ENCODE data around the gene PADI4. TPM values are rescaled to one million over a fixed set of nuclear protein-coding genes. Genes with fewer than 3 reads are reported as not detected.
A peak's percentile ranks its signal among the peaks of the same experiment; 100 is the strongest.

PADI4 gene
- total RNA-seq, 1 donor from 2014 or later, result 2.7 TPM

DNA sequence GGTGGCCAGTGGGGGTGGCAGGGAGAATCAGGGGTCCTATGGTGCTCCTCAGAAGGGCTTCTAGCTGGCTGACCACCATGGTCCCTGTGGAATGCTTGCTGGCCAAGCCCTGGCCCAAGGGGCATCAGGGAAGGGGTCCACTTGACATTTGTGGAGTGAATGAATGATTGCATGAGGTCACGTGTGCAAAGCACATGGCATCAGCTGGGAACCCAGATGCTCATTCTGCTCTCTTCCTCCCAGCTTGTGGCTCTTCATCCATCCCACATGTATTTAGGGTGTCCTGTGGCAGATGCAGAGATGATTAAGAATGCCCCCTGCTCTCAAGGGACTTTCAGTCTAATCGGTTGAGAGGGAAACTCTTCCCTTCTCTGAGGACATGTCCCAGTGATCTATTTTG is 27.1 kb upstream of the PADI4 start:
- intact Hi-C loops (cut with DNase I), result no loop called here

GRCh38 chr1:17281775-17282181 is 26.2 kb upstream of the PADI4 start:
- peak; percentile 79 for DNase-seq (ENCODE audit: low spot score)
- intact Hi-C loops (cut with DNase I), result no loop called here

More for the DNA sequence above, 27.1 kb upstream of the PADI4 start:
- no peak for DNase-seq (ENCODE audit: low spot score)

- intact Hi-C loops (cut with DNase I), result no loop called here
- no peak for DNase-seq (ENCODE audit: low spot score)
These were observed 25.2 kb upstream of the PADI4 start for GRCh38 chr1:17282836-17283235.

GRCh38 chr1:17286646-17287045 is 21.4 kb upstream of the PADI4 start:
- intact Hi-C loops (cut with DNase I), result no loop called here
- DNase-seq (ENCODE audit: low spot score), result no peak

- intact Hi-C loops (cut with DNase I), result no loop called here
- DNase-seq (ENCODE audit: low spot score), result no peak
These were observed 20.7 kb upstream of the PADI4 start for GRCh38 chr1:17287130-17287776.

DNA sequence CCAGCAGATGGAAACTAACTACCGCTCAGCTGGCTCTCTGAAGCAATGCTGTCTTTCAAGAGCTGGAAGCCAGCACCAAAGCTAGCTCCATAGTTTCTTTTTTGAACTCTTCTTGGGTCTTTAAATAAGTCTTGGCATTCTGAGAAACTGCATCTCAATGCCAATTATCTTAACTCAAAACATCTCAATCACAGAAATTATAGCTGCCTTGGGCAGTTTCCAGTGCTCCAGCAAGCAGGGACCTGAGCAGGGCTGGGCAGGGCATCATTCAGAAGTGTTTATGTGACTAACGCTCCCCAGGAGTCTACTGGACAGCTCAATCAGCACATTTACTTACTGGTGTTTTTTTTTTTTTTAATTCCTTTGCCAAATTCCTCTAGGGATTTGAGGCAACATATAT is 18.3 kb upstream of the PADI4 start:
- intact Hi-C loops (cut with DNase I), result no loop called here
- DNase-seq (ENCODE audit: low spot score), result no peak

DNA sequence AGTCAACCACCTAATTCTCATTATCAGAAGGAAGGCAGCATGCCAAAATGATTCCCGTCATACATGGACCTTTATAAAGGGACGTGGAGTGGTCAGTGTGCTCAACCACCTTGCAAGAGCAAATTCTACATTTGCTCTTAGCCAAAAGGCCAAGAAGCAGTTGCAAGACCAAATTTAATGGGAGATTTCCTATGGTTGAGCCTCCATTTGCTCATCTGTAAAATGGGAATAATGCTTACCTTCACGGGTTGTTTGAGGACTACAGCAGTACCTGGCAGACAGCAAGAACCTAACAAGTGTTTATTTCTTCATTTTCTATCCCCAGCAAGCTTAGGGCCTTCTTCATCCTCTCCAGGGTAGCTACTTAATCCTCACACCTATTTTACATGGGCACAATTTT is 17.4 kb upstream of the PADI4 start:
- intact Hi-C loops (cut with DNase I), result no loop called here
- no peak for DNase-seq (ENCODE audit: low spot score)

DNA sequence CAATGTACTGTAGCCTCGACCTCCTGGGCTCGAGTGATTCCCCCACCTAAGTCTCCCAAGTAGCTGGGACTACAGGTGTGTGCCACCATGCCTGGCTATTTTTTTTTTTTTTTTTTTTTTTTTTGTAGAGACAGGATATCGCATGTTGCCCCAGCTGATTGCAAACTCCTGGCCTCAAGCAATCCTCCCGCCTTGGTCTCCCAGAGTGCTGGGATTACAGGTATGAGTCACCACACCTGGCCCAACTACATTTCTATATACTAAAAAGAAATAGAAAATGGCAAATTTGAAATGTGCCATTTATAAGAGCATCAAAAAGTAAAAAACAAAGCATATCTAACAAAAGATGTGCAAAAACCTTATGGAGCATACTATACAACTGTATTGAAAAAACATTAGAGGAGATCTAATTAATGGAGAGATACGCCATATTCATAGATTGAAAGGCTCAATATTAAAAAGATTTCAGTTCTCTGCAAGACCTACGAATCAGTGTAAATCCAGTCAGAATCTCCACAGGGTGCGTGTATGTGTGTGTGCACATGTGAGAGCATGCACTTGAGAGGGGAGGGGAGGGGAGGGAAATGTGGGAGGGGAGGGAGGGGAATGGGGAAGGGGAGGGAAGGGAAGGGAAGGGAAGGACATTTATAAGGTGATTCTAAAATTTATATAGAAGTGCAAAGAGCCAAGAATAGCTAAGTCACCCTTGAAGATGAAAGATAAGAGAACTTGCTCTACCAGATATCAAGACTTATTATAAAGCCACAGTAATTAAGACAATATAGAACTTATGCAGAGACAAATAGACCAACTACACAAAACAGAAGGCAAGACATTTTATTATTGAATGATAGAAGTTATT is 15.5 kb upstream of the PADI4 start:
- intact Hi-C loops (cut with DNase I), result no loop called here
- no peak for DNase-seq (ENCODE audit: low spot score)

DNA sequence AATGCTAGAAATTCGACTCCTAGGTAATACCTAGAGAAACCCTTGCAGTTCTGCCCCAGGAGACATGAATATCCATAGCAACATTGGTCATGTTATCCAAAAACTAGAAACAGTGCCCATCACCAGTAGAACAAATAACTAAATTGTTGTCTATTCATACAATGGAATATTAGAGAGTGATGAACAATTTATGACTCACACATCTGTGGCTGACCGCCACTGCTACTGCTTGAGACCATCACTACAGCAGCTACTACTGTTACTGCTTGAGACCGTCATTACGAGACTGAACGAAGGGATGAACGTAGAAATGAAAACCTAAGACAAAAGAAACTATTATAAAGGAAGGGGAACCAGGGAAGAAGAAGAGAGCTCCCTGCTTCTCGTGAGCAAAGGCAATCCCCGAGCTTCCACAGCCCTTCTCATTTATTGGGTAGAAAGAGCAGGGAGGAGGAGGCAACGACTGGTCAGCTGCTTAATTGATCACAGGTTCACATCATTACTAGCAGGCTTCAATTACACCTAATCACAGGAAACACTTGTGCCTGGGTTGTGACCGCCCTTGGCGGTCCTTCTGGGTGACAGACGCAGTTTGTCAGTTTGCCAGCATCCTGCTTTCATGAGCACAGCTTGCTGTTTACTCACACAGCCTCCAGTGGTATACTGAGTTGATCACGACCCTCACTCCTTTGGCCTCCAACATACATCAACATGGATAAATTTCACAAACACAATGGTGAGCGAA is 14.1 kb upstream of the PADI4 start:
- DNase-seq (ENCODE audit: low spot score), result no peak
- intact Hi-C loops (cut with DNase I), result no loop called here

- DNase-seq (ENCODE audit: low spot score), result no peak
- intact Hi-C loops (cut with DNase I), result no loop called here
These were observed 12.7 kb upstream of the PADI4 start for GRCh38 chr1:17295292-17295691.

DNA sequence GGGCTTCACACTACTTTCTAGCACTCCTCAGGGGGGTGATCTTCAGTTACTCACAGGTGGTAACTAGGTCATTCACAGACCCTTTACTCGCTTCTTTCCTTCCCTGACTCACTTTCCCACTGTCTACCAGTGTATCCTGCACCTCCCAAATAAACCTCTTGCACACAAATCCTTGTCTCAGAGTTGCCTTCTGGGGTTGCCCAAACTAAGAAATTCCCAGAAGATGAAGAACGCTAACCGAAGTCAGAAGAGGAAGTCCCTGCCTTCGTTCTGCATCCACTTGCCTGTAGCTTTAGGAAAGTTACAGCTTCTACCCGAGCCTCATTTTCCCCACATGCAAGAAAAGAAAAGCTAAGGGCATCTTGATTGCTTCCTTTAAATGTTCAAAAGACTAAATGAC is 11.9 kb upstream of the PADI4 start:
- intact Hi-C loops (cut with DNase I), result no loop called here
- no peak for DNase-seq (ENCODE audit: low spot score)

GRCh38 chr1:17297991-17298390 is 10.0 kb upstream of the PADI4 start:
- DNase-seq (ENCODE audit: low spot score), result no peak
- intact Hi-C loops (cut with DNase I), result no loop called here

GRCh38 chr1:17301767-17302166 is 6.2 kb upstream of the PADI4 start:
- no peak for DNase-seq (ENCODE audit: low spot score)
- intact Hi-C loops (cut with DNase I), result no loop called here

GRCh38 chr1:17304151-17304825 is 3.7 kb upstream of the PADI4 start:
- intact Hi-C loops (cut with DNase I), result no loop called here
- DNase-seq (ENCODE audit: low spot score), result no peak

DNA sequence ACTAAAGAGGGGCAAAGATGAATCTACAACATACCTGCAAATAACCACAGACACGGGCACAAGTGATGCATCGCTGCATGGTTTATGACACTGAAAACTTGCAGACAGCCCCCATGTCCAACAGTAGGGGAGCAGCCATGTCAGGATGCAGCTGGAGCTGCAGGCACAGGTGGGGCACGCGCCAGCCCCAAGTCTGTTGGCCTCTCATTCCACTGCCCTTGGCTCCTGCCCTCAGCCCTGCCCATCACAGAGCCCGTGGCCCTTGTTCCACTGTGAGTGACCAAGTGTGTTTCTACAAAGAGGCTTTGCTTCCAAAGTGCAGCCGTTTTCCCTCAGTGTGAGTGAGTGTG is 3.2 kb upstream of the PADI4 start:
- intact Hi-C loops (cut with DNase I), result no loop called here
- no peak for DNase-seq (ENCODE audit: low spot score)

DNA sequence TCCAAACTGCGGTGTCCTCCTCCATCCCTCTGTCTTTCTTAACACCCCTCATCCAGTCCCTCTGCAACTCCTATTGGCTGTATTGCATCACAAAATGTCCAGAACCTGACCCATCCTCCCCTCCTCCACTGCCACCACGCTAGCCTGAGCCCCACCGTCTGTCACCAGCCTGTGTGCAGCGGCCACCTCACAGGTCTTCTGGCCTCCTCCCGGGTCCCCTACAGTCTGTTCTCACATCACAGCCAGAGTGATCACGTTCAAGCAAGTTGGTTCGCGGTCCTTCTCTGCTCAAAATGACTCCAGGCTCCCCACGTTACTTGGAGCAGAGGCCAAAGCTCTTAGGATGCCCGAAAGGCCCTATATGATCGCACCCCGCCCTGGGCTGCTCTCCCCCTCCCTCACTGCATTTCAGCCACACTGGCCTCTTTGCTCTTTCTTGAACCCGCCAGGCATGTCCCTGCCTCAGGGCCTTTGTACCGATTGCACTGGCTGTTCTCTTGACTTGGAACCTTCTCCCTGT is 2.4 kb upstream of the PADI4 start:
- intact Hi-C loops (cut with DNase I), result no loop called here
- DNase-seq (ENCODE audit: low spot score), result no peak

- no peak for DNase-seq (ENCODE audit: low spot score)
- intact Hi-C loops (cut with DNase I), result no loop called here
These were observed 1.6 kb upstream of the PADI4 start for GRCh38 chr1:17306407-17306806.

DNA sequence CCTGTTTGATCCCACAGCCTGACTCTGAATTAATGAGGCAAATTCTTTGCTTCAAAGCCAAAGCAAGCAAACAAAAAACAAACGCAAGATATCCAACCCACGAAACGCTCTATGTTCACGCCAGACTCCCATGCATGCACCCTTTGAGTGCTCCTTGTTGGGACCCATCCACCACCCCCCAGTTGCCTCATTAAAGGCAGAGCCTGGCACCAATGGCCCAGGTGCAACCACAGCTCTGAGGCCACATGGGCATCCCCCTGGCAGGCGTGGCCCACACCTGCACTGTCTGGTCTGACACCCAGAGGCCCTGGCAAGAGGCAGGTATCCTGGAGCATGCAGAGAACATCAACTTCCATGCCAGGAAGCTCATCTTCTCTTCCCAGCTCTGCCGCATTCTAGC is 1.1 kb upstream of the PADI4 start:
- no peak for DNase-seq (ENCODE audit: low spot score)
- intact Hi-C loops (cut with DNase I), result no loop called here

DNA sequence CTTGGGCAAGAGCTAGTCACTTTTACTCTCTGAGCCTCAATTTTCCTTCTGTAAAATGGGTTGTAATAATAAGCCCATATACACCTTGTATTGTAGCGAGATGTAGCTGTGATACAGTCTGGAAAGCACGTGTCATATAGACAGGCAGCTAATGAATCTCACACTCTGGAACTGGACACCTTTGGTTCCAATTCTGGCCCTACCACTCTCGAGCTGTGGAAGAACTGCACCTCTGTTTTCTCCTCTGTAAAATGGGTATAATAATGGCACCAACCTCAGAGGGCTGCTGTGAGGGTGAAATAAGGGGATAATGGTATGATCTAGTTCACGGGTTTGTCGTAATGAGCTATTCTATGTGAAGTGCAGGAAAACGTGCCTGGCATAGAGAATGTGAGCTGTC is 668 bp upstream of the PADI4 start:
- no peak for DNase-seq (ENCODE audit: low spot score)
- intact Hi-C loops (cut with DNase I), result no loop called here

GRCh38 chr1:17308593-17308992 is 596 bp downstream of the PADI4 start:
- DNase-seq (ENCODE audit: low spot score), result no peak
- intact Hi-C loops (cut with DNase I), result no loop called here
